Brain microvascular endothelial cell (primary cell): Measurements from ENCODE around the gene LAMTOR1.
"Not testable (repeated sequence)": the region's sequence is repeated elsewhere in the genome, so short reads cannot be mapped to it uniquely, and the experiment has no call there.

ENCODE experiments used
- DNase-seq: peaks from one replicate; pipeline ENCODE4 v3.0.0-alpha.2; 2020
- H3K27ac ChIP-seq: fragments of 250-450 bp; sonication (Bioruptor Pico); 2 replicates; pipeline ENCODE4 v1.5.1; 2020; ENCODE audit warnings: mild to moderate bottlenecking, moderate library complexity
- H3K27me3 ChIP-seq: fragments of 250-450 bp; sonication (Bioruptor Pico); replicated peaks from 2 replicates; pipeline ENCODE4 v1.5.1; 2020; ENCODE audit warnings: mild to moderate bottlenecking
- H3K36me3 ChIP-seq: fragments of 250-450 bp; sonication (Bioruptor Pico); replicated peaks from 2 replicates; pipeline ENCODE4 v1.5.1; 2020; ENCODE audit warnings: mild to moderate bottlenecking
- H3K4me3 ChIP-seq: 2 replicates; pipeline ENCODE4 v1.5.1; 2011; ENCODE audit warnings: low read depth, mild to moderate bottlenecking, control low read depth, low read length, moderate library complexity
- in situ Hi-C: cut with HindIII; loops from 2 replicates; pipeline ENCODE4 v1.10.0; 2017; ENCODE audit warnings: low sequenced_read_pairs, low pct_ligation_motif_present
- TF ChIP-seq, protein P1 (sequence below): IDR thresholded peaks from 2 replicates; pipeline ENCODE4 v1.5.1; 2011; ENCODE audit warnings: low read depth, mild to moderate bottlenecking, moderate library complexity, low read length, control low read depth, inconsistent platforms; ENCODE audit errors: missing control alignments

The LAMTOR1 gene

GRCh38 chr11:72135891-72136683, 33.0 kb upstream of the LAMTOR1 start:
- no peaks in the 10 kb centered on the region for H3K36me3 ChIP-seq
- DNase-seq, result no peak
- in situ Hi-C loops, result no loop called here
- H3K27me3 ChIP-seq, result no peaks in the 10 kb centered on the region
- H3K27ac ChIP-seq, result no peak overlapping the region
- TF ChIP-seq, protein P1, sequence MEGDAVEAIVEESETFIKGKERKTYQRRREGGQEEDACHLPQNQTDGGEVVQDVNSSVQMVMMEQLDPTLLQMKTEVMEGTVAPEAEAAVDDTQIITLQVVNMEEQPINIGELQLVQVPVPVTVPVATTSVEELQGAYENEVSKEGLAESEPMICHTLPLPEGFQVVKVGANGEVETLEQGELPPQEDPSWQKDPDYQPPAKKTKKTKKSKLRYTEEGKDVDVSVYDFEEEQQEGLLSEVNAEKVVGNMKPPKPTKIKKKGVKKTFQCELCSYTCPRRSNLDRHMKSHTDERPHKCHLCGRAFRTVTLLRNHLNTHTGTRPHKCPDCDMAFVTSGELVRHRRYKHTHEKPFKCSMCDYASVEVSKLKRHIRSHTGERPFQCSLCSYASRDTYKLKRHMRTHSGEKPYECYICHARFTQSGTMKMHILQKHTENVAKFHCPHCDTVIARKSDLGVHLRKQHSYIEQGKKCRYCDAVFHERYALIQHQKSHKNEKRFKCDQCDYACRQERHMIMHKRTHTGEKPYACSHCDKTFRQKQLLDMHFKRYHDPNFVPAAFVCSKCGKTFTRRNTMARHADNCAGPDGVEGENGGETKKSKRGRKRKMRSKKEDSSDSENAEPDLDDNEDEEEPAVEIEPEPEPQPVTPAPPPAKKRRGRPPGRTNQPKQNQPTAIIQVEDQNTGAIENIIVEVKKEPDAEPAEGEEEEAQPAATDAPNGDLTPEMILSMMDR, result no peak
- no peak overlapping the region for H3K4me3 ChIP-seq

DNA sequence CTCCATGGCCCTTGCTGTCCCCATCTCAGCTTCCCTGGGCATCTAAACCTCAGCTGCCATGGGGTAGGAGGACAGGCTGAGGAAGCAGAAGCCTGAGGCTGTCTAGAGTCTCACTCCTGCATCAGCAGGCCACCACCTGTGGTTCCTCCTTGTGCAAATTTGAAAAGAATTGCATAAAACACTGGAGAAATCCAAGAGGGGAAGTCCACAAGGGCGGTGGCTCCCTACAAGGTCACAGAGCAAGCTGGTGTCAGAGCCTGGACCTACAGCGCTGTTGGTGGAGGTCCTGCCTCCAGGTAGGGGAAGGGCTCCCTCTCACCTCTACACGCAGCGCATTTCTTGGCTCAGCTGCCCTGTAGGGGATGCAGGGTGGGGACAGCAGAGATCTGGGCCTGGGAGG, 32.4 kb upstream of the LAMTOR1 start, which contains the start of gene FOLR3:
Gene FOLR3, plus strand, starts transcription at position 253 of the 400 bp plus-strand sequence. CDS start 228 bp downstream, outside the sequence.
- not testable (repeated sequence) for H3K27ac ChIP-seq

GRCh38 chr11:72132646-72133045, 29.5 kb upstream of the LAMTOR1 start:
- H3K27ac ChIP-seq, result no peak overlapping the region
- no peak overlapping the region for H3K4me3 ChIP-seq

More for the DNA sequence above, 32.4 kb upstream of the LAMTOR1 start, which contains the start of gene FOLR3:
- H3K36me3 ChIP-seq, H3K4me3 ChIP-seq, in situ Hi-C loops, DNase-seq, H3K27me3 ChIP-seq: not testable (repeated sequence)

GRCh38 chr11:72129381-72129780, 26.3 kb upstream of the LAMTOR1 start:
- Histone ChIP-seq H3K27ac (no peak overlapping the region), H3K36me3 (no peaks in the 10 kb centered on the region), H3K27me3 (no peaks in the 10 kb centered on the region), H3K4me3 (no peak overlapping the region)
- no peak for DNase-seq
- TF ChIP-seq, protein P1, result no peak
- in situ Hi-C loops, result no loop called here

More at GRCh38 chr11:72132646-72133045, 29.5 kb upstream of the LAMTOR1 start:
- no peak for DNase-seq
- in situ Hi-C loops, result no loop called here
- no peaks in the 10 kb centered on the region for H3K27me3 ChIP-seq
- no peaks in the 10 kb centered on the region for H3K36me3 ChIP-seq
- TF ChIP-seq, protein P1, result no peak

DNA sequence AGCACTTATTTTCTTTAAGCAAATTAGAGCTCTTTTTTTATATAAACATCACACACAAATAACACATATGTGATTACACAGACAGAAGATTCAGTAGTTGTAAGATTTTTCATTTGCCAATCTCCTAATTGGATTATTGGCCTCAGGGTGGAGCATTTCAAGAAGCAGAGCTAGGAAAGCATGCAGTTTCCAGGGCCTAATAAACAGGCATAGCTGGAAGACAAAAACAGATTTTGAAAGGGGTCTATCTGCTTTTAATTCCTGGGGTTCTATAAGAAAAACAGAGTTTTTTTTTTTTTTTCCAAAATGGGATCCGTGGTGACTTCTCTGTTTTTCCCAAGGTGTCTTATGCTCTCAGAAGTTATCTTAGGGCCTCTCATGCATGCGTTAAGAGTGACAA, 24.8 kb upstream of the LAMTOR1 start:
- no peak for DNase-seq
- in situ Hi-C loops, result no loop called here
- TF ChIP-seq, protein P1, result no peak
- H3K36me3 ChIP-seq, result no peaks in the 10 kb centered on the region
- H3K27ac ChIP-seq, result no peak overlapping the region
- no peaks in the 10 kb centered on the region for H3K27me3 ChIP-seq
- H3K4me3 ChIP-seq, result no peak overlapping the region

DNA sequence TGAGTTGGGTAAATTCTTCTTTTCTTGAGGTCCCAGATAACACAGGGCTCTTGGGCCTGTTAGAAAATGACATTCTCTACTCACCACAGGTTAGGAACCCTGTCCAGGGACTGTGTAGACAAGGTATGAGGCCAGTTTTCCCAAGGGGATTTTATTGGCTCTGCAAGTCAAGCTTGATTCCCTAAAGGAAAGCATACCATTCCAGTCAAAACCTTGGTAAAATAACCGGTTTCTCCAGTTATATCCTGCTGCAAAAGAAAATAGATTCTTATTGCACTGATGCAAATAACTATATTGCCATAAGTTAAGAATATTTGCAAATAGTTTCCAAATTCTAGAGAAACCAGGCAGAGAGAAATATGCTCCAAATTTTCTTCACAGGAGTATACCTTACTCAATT, 22.9 kb upstream of the LAMTOR1 start:
- no peaks in the 10 kb centered on the region for H3K36me3 ChIP-seq
- TF ChIP-seq, protein P1, result no peak
- no peak overlapping the region for H3K27ac ChIP-seq
- H3K27me3 ChIP-seq, result no peaks in the 10 kb centered on the region
- in situ Hi-C loops, result no loop called here
- H3K4me3 ChIP-seq, result no peak overlapping the region
- no peak for DNase-seq
